GM21360 (cell line): ENCODE results near the gene HUWE1.
"Not testable (repeated sequence)": the region's sequence is repeated elsewhere in the genome, so short reads cannot be mapped to it uniquely, and the experiment has no call there.

ENCODE experiments used
- ATAC-seq: cut with Tn5 transposase; IDR thresholded peaks from one replicate; pipeline ENCODE4 v1.9.1; 2021; ENCODE audit warnings: mild to moderate bottlenecking, moderate library complexity; ENCODE audit not compliant: unreplicated experiment

Gene HUWE1

DNA sequence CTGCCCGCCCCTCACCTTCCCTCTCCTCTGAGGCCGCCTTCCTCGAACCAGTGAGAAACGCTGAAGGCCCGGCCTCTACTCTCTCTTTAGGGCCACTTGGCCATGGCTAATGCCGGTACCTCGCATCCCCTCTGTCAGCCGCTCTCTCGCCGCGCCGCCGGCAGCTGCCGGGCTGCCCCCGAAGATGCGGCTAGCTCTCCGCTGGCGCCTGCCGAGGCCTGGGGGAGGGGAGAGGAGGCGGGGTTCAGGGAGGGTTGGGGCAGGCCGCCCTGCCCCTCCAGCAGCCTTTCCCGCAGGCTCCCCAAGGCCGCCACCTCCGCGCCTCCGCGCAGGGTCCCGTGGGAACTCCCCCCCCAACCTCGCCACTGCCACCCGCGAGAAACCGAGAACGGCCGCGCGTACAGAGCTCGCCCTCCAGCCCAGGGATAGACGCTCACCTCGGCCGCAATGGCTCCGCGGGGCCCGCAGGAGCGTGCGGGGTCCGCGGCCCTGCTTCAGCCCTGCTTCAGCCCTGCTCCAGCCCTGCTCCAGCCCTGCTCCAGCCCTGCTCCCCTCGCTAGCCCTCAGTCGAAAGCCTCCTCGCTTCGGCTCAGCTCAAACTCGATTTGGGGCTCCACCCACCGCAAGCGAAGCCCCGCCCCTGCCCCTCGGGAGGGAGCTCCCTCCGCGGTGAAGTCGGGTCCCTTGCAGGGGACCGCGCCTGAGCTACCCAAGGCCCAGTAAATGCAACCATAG, at the start of gene HUWE1:
TSS of gene HUWE1 (minus strand) at position 569 of the 735 bp plus-strand sequence. CDS start 32,612 bp downstream, outside the sequence.
- ATAC-seq, result peak; percentile 40

GRCh38 chrX:53732797-53733196, 46.3 kb upstream of the HUWE1 start:
- ATAC-seq, result no peak

DNA sequence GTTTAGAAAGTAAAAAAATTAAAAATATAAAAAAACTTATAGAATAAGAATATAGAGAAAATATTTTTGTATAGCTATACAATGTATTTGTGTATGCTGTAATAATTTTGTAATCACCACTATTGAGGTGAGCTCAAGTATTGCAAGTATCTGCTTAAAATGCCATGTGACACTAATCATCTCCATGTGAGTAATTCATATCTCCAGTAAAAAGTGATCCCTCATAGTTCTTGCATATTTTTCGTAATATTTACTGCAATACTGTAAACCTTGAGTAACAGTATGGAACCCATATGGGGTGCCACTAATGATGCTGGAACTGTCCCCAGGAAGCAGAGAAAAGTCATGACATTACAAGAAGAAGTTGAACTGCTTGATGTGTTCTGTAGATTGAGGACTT, 43.2 kb upstream of the HUWE1 start:
- ATAC-seq, result no peak

GRCh38 chrX:53728506-53728905, 42.0 kb upstream of the HUWE1 start:
- ATAC-seq, result no peak

- no peak for ATAC-seq
These were observed 38.4 kb upstream of the HUWE1 start for GRCh38 chrX:53724872-53725271.

DNA sequence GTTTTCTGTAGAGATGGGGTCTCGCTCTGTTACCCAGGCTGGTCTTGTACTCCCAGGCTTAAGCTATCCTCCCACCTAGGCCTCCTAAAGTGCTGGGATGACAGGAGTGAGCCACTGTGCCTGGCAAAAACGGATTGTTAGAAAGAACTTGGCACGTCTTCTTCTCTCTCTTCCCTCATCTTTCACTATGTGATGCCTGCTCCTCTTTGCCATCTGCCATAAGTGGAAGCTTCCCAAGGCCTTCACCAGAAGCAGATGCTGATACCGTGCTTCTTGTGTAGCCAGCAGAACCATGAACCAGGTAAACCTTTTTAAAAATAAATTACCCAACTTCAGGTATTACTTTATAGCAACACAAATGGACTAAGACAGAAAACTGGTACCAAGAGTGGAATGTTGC, 36.9 kb upstream of the HUWE1 start:
- ATAC-seq, result no peak

GRCh38 chrX:53721610-53722009, 35.1 kb upstream of the HUWE1 start:
- ATAC-seq, result not testable (repeated sequence)

GRCh38 chrX:53719666-53720065, 33.1 kb upstream of the HUWE1 start:
- ATAC-seq, result not testable (repeated sequence)

GRCh38 chrX:53718073-53718472, 31.6 kb upstream of the HUWE1 start:
- no peak for ATAC-seq

DNA sequence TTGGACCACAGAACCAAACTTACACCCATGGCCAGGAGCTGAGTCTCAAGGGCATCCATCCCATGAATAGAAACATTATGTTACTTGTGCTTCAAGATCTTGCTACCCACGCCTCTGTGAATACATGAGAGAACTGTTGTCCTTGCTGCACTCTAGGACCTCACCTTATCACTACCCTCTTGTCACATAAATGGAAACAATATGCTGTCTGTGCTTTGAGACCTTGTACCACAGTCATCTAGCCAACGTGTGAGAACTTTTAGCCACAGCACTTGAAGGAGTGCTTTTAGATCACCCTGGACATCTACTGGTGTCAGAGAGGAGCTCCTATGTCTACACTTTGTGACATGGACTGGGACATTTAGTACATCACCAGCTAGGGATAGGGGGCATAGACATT, 30.7 kb upstream of the HUWE1 start:
- ATAC-seq, result no peak

DNA sequence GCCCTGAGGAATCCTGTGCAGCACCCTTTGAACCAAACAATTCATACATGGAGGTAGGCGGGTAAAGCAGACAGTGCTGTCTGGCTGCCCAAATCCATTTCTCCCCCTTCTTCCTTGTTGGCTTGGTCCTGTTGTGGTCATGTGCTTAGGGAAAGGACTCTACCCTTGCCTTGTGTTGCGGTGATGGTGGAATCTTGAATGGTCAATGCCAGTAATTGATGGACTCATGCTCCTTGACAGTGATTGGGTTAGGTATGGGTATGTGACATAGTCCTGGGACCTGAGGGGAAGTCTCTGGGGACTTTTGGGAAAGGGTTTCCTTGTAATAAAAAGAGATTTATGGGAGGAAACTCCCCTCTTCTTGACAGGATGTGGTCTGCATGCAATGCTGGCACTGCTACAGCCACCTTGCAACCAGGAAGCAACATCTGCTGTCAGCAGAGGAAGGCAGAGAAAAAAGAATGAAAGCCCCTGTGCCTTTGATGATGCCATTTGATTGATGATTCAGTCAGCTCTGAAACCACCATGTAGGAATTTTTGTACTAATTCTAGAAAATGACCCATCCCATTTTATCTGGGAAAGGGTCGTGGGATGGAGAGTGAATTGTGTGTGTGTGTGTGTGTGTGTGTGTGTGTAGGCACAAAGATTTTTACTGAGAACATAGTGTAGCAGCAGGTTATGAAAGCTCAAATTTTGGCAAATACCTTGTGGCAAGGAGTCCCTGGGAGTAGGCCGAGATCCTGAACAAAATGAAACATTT, 30.0 kb upstream of the HUWE1 start:
- no peak for ATAC-seq

DNA sequence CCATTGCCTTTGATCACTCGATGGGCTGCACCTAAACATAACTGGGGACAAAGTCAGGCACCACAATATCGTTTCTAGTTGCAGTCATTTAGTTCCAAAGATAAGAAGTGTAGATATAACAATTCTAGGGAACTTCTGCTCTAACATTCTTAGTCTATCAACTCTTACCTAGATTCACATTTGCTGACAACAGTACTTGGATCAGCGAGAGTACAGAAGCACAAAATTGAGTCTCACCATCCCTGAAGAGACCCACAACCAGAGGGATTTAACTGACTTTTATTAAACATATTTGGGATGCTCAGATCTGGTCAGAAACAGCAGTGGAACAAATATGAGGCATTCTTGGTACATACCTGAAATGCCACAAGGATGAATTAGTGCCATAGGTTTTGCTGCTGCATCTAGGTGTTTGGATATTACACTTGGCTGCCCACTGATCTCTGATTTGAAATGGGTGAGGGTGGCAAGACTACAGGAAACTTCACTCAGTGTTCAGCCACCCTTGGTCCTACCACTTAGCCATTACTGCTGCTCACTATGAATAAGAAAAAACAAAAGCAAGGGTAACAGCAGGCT, 28.9 kb upstream of the HUWE1 start:
- peak; percentile 3 for ATAC-seq

DNA sequence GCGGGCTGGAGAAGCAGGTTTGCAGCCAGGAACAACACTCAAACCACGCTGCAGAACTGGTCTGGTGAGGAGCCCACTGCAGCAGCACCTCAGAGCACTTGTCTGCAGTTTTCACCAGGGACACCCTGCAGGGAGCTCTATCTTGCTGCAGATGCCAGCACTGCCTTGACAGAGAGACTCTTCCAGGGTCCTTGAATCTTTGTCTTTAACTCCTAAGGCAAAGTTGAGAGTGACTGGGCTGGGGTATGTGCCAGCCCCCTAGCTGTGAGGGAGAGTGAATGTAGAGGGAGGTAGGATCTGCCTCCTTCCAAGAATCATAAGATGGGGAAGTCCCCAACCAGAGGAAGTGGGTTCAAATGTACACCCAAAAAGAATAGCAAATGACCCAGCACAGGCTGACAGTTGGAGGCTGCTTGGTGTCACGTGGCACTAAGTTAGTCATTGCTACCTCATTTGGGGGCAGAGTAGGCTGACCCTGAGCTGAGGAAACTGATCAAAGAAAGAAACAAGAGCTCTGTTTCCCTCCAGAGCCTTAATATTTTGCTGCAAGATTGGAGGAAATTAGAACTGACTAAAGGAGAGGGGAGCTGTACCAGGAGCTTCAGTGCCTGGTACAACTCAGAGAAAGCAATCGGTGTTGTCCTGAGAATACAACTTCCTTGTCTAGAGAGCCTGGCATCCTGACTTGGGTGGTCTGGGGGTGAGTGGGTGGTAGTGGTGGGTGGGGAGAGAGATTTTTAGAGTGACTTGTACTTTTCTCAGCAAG, 28.2 kb upstream of the HUWE1 start:
- peak; percentile 67 for ATAC-seq

GRCh38 chrX:53713987-53714579, 27.6 kb upstream of the HUWE1 start:
- no peak for ATAC-seq

- ATAC-seq, result no peak
These were observed 24.9 kb upstream of the HUWE1 start for GRCh38 chrX:53711436-53711835.

DNA sequence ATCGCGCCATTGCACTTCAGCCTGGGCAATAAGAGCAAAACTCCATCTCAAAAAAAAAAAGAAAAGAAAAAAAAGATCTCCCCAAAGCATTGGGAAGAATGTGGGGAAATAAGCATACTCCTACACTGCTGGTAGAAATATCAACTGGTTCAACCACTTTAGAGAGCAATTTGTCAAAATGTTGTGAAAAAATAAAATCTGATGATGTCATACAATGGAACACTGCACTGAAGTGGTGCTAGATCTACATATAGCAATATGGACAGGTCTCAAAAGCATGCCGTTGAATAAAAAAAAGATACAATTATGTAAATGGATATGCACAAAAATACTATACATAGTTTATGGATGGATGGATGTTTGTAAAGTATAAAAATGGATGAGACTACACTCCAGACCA, 18.3 kb upstream of the HUWE1 start:
- ATAC-seq, result no peak

- ATAC-seq, result no peak
These were observed 17.8 kb upstream of the HUWE1 start for GRCh38 chrX:53704294-53704693.

DNA sequence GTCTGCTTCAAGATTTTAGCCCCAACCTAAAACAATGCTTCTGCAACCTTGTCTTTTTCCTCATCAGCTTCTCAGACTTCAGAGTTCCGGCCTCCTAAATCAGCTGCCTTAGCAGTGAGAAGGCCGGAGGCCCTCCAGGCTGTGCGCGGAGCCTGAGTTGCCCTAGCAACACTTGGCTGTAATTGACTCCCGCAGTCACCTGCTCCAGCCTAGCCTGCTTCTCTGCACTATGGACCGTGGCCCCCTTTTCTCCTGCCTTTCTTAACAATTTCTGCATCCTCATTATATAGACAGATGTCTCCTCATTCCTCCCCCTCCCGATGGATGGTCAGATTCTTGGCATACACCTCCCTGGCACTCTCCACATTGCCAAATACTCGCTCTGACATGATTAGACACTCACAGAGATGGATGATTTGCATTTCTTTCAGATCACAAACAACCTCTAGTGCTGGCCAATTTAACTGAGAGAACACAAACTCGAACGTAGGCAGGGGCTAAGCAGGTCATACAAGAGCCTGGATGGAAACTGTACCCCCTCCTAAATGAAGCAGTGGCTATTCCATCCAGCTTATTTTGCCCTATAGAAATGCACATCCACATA, 9.5 kb upstream of the HUWE1 start:
- ATAC-seq, result no peak

GRCh38 chrX:53694642-53695041, 8.1 kb upstream of the HUWE1 start:
- no peak for ATAC-seq

- ATAC-seq, result no peak
These were observed 1.8 kb upstream of the HUWE1 start for GRCh38 chrX:53688300-53688699.
